Ascending aorta (tissue), 2 donors: ENCODE data around the gene PACC1. TPM values are rescaled to one million over a fixed set of nuclear protein-coding genes. Genes with fewer than 3 reads are reported as not detected.

ENCODE experiments used
- DNase-seq, 2 donors: peaks; one replicate each; pipeline ENCODE4 v3.0.0-alpha.2; 2019; ENCODE audit warnings: low spot score in 2 of 2
- H3K27ac ChIP-seq, 2 donors: fragments of 200-600 bp; sonication (generic); one replicate each; pipeline ENCODE4 v1.5.1; 2016 to 2017; ENCODE audit warnings: mild to moderate bottlenecking in 1 of 2
- H3K27me3 ChIP-seq: fragments of 200-600 bp; sonication (generic); one replicate; pipeline ENCODE4 v1.5.1; 2017
- H3K36me3 ChIP-seq, 2 donors: fragments of 200-600 bp; sonication (generic); one replicate each; pipeline ENCODE4 v1.5.1; 2016
- H3K4me1 ChIP-seq, 2 donors: fragments of 200-600 bp; sonication (generic); one replicate each; pipeline ENCODE4 v1.5.1; 2016 to 2017; ENCODE audit warnings: mild to moderate bottlenecking in 1 of 2
- H3K4me3 ChIP-seq, 2 donors: fragments of 200-600 bp; sonication (generic); one replicate each; pipeline ENCODE4 v1.5.1; 2016 to 2017; ENCODE audit warnings: mild to moderate bottlenecking in 1 of 2
- H3K9me3 ChIP-seq, 2 donors: fragments of 200-600 bp; sonication (generic); one replicate each; pipeline ENCODE4 v1.5.1; 2016
- CTCF ChIP-seq, 3 experiments: fragments of 200-600 bp in 2 of 3; fragments of 450-650 bp in 1 of 3; sonication (generic) in 2 of 3; IDR thresholded peaks; one replicate each; pipeline ENCODE4 v1.5.1; 2016 to 2019; ENCODE audit warnings: antibody characterized with exemption in 3 of 3, mild to moderate bottlenecking in 1 of 3, moderate library complexity in 1 of 3
- intact Hi-C: fragments of 100-400 bp; cut with DNase I; formaldehyde crosslinking; loops from one replicate; pipeline ENCODE4 v1.15.1; 2023
- total RNA-seq: library from RNA; depleted of rRNA; stranded (reverse); fragments of >200 nt; gene quantifications from one replicate; pipeline ENCODE4 v1.1.0, GENCODE V29; 2016

The PACC1 gene
- total RNA-seq, 1 donor from 2014 or later, result 0.85 TPM

DNA sequence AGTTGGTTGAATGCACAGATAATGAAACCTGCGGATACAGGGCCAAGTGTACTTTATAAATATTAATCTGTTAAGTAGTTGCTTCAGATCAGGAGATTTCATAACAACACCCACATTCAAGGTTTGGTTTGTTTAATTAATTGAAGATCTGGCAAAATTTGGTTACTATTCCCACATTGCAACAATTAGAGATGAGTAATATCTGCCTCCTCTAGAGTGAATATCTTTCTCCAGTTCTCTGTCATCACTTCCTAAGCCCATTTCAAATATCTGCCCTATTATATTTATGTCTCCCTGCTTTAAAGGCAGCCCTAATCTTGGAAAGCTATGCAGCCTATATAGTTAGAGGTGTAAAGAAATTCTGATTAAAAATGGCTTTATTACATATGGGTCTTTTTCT lies 68.1 kb downstream of the PACC1 start:
- TF ChIP-seq CTCF (IDR thresholded peaks at IDR 0.05), result no peak
- Histone ChIP-seq H3K9me3 (no peaks in the 10 kb centered on the region), H3K27me3 (no peaks in the 10 kb centered on the region), H3K4me1 (no peaks in the 10 kb centered on the region), H3K27ac (no peak overlapping the region), H3K36me3 (peaks cover 23 to 46% of the 10 kb centered on the region in 2 donors), H3K4me3 (no peak overlapping the region)
- intact Hi-C loops, result no loop called here
- DNase-seq, result no peak

DNA sequence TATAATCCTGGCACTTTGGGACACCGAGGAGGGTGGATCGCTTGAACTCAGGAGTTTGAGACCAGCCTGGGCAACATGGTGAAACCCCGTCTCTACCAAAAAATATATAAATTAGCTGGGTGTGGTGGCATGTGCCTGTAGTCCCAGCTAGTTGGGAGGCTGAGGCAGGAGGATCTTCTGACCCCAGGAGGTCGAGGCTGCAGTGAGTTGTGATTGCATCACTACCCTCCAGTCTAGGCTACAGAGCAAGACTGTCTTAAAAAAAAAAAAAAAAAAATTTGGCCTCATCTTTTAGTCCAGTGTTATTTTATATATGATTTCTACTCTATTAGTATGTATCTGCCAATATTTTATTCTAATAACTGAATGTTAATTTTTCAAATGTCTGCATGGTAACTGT lies 69.8 kb downstream of the PACC1 start:
- DNase-seq, result no peak
- H3K27me3 ChIP-seq, result no peaks in the 10 kb centered on the region
- no peaks in the 10 kb centered on the region for H3K9me3 ChIP-seq
- H3K4me1 ChIP-seq, result no peaks in the 10 kb centered on the region
- no peak for TF ChIP-seq CTCF (IDR thresholded peaks at IDR 0.05)
- no peak overlapping the region for H3K4me3 ChIP-seq
- H3K36me3 ChIP-seq, result peaks cover 23 to 41% of the 10 kb centered on the region in 2 donors
- intact Hi-C loops, result no loop called here
- H3K27ac ChIP-seq, result no peak overlapping the region

DNA sequence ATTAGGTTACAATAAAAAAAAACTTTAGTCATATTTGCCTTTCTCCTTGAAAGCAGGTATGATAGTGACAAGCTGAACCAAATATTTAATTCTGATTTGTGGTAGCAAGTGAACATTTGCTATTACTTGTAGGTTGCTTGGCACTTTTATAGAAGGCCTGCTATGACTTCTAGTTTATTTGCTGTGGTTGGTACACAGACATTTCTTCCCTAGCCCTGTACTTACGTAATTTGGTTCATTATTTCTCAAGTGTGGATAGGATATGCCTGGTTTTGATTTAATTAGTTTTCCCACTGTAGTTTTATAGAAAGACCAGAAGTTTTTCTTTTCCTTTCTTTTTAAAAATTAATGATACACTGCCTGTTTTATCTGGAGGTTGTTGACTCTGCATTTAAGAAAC lies 73.6 kb downstream of the PACC1 start:
- no peaks in the 10 kb centered on the region for H3K27me3 ChIP-seq
- no peaks in the 10 kb centered on the region for H3K9me3 ChIP-seq
- intact Hi-C loops, result no loop called here
- no peak overlapping the region for H3K4me3 ChIP-seq
- no peak for DNase-seq
- no peaks in the 10 kb centered on the region for H3K4me1 ChIP-seq
- H3K27ac ChIP-seq, result no peak overlapping the region
- peaks cover 9 to 18% of the 10 kb centered on the region in 2 donors for H3K36me3 ChIP-seq
- no peak for TF ChIP-seq CTCF (IDR thresholded peaks at IDR 0.05)

DNA sequence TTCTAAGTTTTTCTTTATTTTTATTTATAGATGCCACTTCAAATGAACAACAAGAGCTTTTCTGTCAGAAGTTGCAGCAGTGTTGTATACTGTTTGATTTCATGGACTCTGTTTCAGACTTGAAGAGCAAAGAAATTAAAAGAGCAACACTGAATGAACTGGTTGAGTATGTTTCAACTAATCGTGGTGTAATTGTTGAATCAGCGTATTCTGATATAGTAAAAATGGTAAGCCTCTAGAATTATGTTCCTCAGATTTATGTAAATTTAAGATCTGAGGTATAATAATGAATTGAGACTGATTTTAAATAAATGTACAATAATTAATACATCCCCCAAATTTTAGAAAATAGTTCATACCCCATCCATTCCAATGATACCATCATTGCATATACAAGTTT lies 85.6 kb downstream of the PACC1 start:
- no peaks in the 10 kb centered on the region for H3K4me1 ChIP-seq
- H3K4me3 ChIP-seq, result no peak overlapping the region
- no peak for TF ChIP-seq CTCF (IDR thresholded peaks at IDR 0.05)
- H3K27ac ChIP-seq, result no peak overlapping the region
- H3K9me3 ChIP-seq, result no peaks in the 10 kb centered on the region
- peaks cover 9 to 15% of the 10 kb centered on the region in 2 donors for H3K36me3 ChIP-seq
- intact Hi-C loops, result no loop called here
- DNase-seq, result no peak
- no peaks in the 10 kb centered on the region for H3K27me3 ChIP-seq

- Histone ChIP-seq H3K27ac (no peak overlapping the region), H3K4me3 (no peak overlapping the region), H3K27me3 (no peaks in the 10 kb centered on the region), H3K9me3 (no peaks in the 10 kb centered on the region), H3K4me1 (no peaks in the 10 kb centered on the region), H3K36me3 (peaks cover under 1 to 6% of the 10 kb centered on the region in 2 donors)
- intact Hi-C loops, result no loop called here
- no peak for DNase-seq
- no peak for TF ChIP-seq CTCF (IDR thresholded peaks at IDR 0.05)
Measured at GRCh38 chr1:212328248-212328647, 86.4 kb downstream of the PACC1 start.

GRCh38 chr1:212326541-212326940 lies 88.1 kb downstream of the PACC1 start:
- TF ChIP-seq CTCF (IDR thresholded peaks at IDR 0.05), result no peak

More at GRCh38 chr1:212326541-212326940, 88.1 kb downstream of the PACC1 start:
- Histone ChIP-seq H3K27ac (no peak overlapping the region), H3K27me3 (no peaks in the 10 kb centered on the region), H3K9me3 (no peaks in the 10 kb centered on the region), H3K36me3 (no peaks in the 10 kb centered on the region), H3K4me1 (no peaks in the 10 kb centered on the region), H3K4me3 (no peak overlapping the region)
- intact Hi-C loops, result no loop called here
- no peak for DNase-seq
